Measurements from ENCODE around the gene NOMO2. TPM values are rescaled to one million over a fixed set of nuclear protein-coding genes. Genes with fewer than 3 reads are reported as not detected.
"Not testable (repeated sequence)": the region's sequence is repeated elsewhere in the genome, so short reads cannot be mapped to it uniquely, and the experiment has no call there.

NOMO2 gene, protein sequence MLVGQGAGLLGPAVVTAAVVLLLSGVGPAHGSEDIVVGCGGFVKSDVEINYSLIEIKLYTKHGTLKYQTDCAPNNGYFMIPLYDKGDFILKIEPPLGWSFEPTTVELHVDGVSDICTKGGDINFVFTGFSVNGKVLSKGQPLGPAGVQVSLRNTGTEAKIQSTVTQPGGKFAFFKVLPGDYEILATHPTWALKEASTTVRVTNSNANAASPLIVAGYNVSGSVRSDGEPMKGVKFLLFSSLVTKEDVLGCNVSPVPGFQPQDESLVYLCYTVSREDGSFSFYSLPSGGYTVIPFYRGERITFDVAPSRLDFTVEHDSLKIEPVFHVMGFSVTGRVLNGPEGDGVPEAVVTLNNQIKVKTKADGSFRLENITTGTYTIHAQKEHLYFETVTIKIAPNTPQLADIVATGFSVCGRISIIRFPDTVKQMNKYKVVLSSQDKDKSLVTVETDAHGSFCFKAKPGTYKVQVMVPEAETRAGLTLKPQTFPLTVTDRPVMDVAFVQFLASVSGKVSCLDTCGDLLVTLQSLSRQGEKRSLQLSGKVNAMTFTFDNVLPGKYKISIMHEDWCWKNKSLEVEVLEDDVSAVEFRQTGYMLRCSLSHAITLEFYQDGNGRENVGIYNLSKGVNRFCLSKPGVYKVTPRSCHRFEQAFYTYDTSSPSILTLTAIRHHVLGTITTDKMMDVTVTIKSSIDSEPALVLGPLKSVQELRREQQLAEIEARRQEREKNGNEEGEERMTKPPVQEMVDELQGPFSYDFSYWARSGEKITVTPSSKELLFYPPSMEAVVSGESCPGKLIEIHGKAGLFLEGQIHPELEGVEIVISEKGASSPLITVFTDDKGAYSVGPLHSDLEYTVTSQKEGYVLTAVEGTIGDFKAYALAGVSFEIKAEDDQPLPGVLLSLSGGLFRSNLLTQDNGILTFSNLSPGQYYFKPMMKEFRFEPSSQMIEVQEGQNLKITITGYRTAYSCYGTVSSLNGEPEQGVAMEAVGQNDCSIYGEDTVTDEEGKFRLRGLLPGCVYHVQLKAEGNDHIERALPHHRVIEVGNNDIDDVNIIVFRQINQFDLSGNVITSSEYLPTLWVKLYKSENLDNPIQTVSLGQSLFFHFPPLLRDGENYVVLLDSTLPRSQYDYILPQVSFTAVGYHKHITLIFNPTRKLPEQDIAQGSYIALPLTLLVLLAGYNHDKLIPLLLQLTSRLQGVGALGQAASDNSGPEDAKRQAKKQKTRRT
- total RNA-seq, result 103 TPM
- long read RNA-seq, full-length matches to known transcripts, result 212 of 259 reads
- long read RNA-seq, partial matches to known transcripts, result 26 of 259 reads
- long read RNA-seq, other reads (novel, unspliced or antisense), result 21 of 259 reads

DNA sequence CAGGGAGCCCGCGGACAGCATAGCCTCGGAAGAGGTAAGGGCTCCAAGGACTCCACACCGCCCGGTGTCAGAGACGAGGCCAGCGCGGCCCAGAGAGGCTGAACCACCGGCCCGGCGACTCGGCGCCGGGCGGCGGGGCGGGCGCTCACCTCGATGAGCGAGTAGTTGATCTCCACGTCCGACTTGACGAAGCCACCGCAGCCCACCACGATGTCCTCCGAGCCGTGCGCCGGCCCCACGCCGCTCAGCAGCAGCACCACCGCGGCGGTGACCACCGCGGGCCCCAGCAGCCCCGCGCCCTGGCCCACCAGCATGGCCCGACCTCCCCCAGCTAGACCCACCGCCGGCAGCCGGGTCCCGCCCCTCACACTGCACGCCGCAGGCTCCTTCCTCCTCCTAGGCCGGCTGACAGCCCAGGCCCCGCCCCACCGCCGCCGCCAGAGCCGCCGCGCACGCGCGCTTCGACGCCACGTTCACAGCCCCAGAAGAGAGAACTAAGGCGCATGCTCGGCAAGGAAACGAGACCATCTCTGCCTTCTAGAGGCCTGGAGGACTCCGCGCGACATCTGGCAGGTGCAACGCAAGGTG, at the start of gene NOMO2:
NOMO2 (minus strand) TSS at position 371 of the 588 bp plus-strand sequence; CDS start at position 314, 57 bp downstream.
- H3K9me3 ChIP-seq; H3K27me3 ChIP-seq; H3K36me3 ChIP-seq; H3K4me1 ChIP-seq; H3K27ac ChIP-seq; intact Hi-C loops (cut with DNase I): not testable (repeated sequence)
- H3K4me3 ChIP-seq, result peak within 1 kb of the TSS; percentile 58
- ATAC-seq (peak; percentile 99), DNase-seq (peak; percentile 96)

DNA sequence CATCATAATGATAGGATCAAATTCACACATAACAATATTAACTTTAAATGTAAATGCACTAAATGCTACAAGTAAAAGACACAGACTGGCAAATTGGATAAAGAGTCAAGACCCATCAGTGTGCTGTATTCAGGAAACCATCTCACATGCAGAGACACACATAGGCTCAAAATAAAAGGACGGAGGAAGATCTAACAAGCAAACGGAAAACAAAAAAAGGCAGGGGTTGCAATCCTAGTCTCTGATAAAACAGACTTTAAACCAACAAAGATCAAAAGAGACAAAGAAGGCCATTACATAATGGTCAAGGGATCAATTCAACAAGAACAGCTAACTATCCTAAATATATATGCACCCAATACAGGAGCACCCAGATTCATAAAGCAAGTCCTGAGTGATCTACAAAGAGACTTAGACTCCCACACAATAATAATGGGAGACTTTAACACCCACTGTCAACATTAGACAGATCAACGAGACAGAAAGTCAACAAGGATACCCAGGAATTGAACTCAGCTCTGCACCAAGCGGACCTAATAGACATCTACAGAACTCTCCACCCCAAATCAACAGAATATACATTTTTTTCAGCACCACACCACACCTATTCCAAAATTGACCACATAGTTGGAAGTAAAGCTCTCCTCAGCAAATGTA, 48.4 kb upstream of the NOMO2 start:
- intact Hi-C loops (cut with DNase I), result not testable (repeated sequence)

DNA sequence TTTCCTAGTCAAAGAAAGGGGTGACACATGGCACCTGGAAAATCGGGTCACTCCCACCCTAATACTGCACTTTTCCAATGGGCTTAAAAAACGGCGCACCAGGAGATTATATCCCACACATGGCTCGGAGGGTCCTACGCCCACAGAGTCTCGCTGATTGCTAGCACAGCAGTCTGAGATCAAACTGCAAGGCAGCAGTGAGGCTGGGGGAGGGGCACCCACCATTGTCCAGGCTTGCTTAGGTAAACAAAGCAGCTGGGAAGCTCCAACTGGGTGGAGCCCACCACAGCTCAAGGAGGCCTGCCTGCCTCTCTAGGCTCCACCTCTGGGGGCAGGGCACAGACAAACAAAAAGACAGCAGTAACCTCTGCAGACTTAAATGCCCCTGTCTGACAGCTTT, 46.4 kb upstream of the NOMO2 start:
- H3K4me1 ChIP-seq; H3K36me3 ChIP-seq; ATAC-seq; H3K4me3 ChIP-seq; intact Hi-C loops (cut with DNase I); H3K27me3 ChIP-seq; H3K9me3 ChIP-seq; DNase-seq; H3K27ac ChIP-seq: not testable (repeated sequence)

More for the DNA sequence above, 48.4 kb upstream of the NOMO2 start:
- DNase-seq, H3K27ac ChIP-seq, H3K36me3 ChIP-seq, ATAC-seq, H3K4me3 ChIP-seq, H3K4me1 ChIP-seq, H3K27me3 ChIP-seq, H3K9me3 ChIP-seq: not testable (repeated sequence)

DNA sequence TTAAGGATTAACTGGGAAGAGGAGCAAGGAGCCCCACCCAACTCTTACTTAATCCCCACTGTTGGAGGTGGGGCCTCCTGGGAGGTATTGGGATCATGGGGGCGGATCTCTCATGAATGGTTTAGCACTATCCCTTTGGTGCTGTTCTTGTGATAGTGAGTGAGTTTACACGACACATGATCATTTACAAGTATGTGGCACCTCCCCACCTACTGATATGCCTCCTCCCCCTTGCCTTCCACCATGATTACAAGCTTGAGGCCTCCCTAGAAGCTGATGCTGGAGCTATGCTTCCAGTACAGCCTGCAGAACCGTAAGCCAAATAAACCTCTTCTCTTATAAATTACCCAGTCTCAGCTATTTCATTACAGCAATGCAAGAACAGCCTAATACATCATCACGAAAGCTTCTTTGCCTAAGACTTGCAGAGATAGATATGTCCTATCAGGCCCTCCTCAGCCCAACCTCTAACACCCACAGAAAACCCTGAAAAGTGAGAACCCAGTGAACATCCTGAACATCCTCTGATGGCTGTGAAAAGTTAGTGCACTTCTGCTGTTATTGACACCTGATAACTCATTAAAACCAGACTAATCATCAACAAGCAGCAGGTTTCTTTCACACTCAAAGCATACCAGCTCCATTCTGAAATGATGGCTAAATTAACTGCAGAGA, 41.8 kb upstream of the NOMO2 start:
- ATAC-seq; H3K27me3 ChIP-seq; H3K9me3 ChIP-seq; H3K27ac ChIP-seq; H3K4me3 ChIP-seq; intact Hi-C loops (cut with DNase I); H3K36me3 ChIP-seq; DNase-seq; H3K4me1 ChIP-seq: not testable (repeated sequence)

DNA sequence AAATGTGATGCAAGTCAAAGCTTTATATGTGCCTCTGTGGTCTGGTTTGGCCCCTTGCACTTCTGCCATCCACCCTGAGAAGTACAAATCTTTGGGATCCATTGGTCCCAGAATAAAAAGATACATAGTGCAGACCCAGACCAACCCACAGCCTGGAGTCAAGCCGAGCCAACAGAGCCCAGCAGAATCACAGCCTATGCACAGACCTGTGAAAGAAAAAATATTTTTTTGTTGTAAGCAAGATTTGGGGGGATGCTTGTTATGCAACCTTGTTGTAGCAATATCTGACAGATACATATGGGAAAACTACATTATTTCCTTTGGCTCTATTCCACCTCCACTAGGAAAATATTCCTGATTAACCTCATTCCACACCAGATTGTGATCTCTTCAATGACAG, 36.7 kb upstream of the NOMO2 start:
- H3K9me3 ChIP-seq; H3K27ac ChIP-seq; H3K4me1 ChIP-seq; H3K4me3 ChIP-seq; H3K27me3 ChIP-seq; H3K36me3 ChIP-seq; intact Hi-C loops (cut with DNase I); DNase-seq; ATAC-seq: not testable (repeated sequence)

DNA sequence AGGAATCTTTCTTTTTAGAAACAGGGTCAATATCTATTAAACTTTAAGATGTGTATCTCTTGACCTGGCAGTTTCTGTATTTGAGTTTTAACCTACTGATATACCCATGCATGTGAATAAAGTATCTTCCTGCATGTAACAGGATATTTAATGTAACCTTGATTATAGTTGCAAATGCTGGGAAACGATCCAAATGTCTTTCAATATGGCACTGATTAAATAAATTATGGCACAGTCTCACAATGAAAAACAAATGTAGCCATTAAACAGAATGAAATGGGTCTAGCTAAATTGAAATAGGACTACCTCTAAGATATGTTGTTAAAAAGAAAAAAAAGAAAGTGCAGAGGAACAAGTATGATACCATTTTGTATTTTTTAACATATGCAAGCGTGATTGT, 35.8 kb upstream of the NOMO2 start:
- H3K9me3 ChIP-seq; H3K27ac ChIP-seq; ATAC-seq; H3K4me3 ChIP-seq; H3K27me3 ChIP-seq; intact Hi-C loops (cut with DNase I); H3K36me3 ChIP-seq; H3K4me1 ChIP-seq; DNase-seq: not testable (repeated sequence)

- H3K27ac ChIP-seq; DNase-seq; ATAC-seq; intact Hi-C loops (cut with DNase I); H3K4me3 ChIP-seq; H3K9me3 ChIP-seq; H3K36me3 ChIP-seq; H3K27me3 ChIP-seq; H3K4me1 ChIP-seq: not testable (repeated sequence)
These were observed 35.4 kb upstream of the NOMO2 start for GRCh38 chr16:18597319-18597718.

DNA sequence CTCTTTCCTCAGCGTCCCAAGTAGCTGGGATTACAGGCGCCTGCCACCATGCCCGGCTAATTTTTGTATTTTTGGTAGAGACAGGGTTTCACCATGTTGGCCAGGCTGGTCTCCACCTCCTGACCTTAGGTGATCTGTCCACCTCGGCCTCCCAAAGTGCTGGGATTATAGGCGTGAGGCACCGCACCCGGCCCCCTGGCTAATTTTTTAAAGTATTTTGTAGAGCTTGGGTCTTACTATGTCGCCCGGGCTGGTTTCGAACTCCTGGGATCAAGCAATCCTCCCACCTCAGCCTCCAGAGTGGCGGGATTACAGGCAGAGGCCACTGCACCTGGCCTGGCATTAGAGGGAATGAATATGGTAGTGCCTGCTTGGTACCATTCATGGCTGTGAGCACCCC, 33.9 kb upstream of the NOMO2 start:
- DNase-seq; ATAC-seq; H3K4me1 ChIP-seq; H3K27ac ChIP-seq; H3K4me3 ChIP-seq; H3K9me3 ChIP-seq; intact Hi-C loops (cut with DNase I); H3K27me3 ChIP-seq; H3K36me3 ChIP-seq: not testable (repeated sequence)

- H3K27me3 ChIP-seq; intact Hi-C loops (cut with DNase I); H3K27ac ChIP-seq; DNase-seq; H3K4me1 ChIP-seq; H3K9me3 ChIP-seq; H3K36me3 ChIP-seq; H3K4me3 ChIP-seq: not testable (repeated sequence)
- ATAC-seq, result peak; percentile 40
These were observed 33.0 kb upstream of the NOMO2 start for GRCh38 chr16:18594880-18595279.

DNA sequence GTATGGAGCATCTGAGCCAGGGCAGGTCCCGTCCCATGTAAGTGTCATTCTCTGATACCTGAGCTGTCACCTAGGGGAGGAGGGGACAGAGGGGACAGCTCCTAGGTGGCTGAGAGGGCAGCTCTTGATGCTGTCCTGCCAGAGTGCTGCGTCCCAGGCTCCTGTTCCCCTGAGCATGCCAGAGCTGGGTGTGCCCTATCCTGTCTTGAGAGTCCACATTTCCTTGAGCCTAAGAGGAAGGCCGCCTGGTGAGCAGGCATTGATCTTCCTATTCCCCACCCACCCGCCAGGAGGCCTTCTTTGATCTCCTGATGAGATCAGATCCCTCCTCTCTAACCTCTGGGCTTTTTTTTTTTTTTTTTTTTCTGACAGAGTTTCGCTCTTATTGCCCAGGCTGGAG, 32.0 kb upstream of the NOMO2 start:
- DNase-seq; H3K4me1 ChIP-seq; H3K9me3 ChIP-seq; H3K27ac ChIP-seq; H3K4me3 ChIP-seq; H3K36me3 ChIP-seq; H3K27me3 ChIP-seq; intact Hi-C loops (cut with DNase I): not testable (repeated sequence)
- ATAC-seq, result peak; percentile 65

- DNase-seq; H3K4me3 ChIP-seq; H3K4me1 ChIP-seq; H3K27ac ChIP-seq; H3K36me3 ChIP-seq; H3K27me3 ChIP-seq; H3K9me3 ChIP-seq; ATAC-seq; intact Hi-C loops (cut with DNase I): not testable (repeated sequence)
These were observed 31.1 kb upstream of the NOMO2 start for GRCh38 chr16:18592982-18593381.

- H3K36me3 ChIP-seq; DNase-seq; H3K9me3 ChIP-seq; H3K27me3 ChIP-seq; H3K27ac ChIP-seq; intact Hi-C loops (cut with DNase I); H3K4me1 ChIP-seq; H3K4me3 ChIP-seq: not testable (repeated sequence)
- ATAC-seq, result peak; percentile 72
These were observed 30.0 kb upstream of the NOMO2 start for GRCh38 chr16:18591908-18592307.

All from upper lobe of right lung (tissue), 1 donor.